ENCODE measurements around the gene CGB1.
"Not testable (repeated sequence)": the region's sequence is repeated elsewhere in the genome, so short reads cannot be mapped to it uniquely, and the experiment has no call there.

Gene CGB1

GRCh38 chr19:49036815-49037214 lies at the start of gene CGB1:
CGB1 (minus strand) TSS chr19:49036895; CDS start chr19:49036711, 184 bp downstream.
- POLR2A ChIA-PET; H3K4me3 ChIP-seq (ENCODE audit: low read depth, low read length); CTCF ChIA-PET; H3K27ac ChIP-seq (ENCODE audit: extremely low read depth, low read depth, low read length); H3K36me3 ChIP-seq (ENCODE audit: control insufficient read depth in 2 of 2, insufficient read depth in 1 of 2, low read length in 2 of 2); H3K9me3 ChIP-seq (ENCODE audit: control insufficient read depth, insufficient read depth, low read depth, low read length); H3K4me1 ChIP-seq (ENCODE audit: control insufficient read depth, insufficient read depth, low read length): not testable (repeated sequence)
- peak; percentile 73; the same call in 1 of the 2 replicates for TF ChIP-seq ZBTB6 (tag by site-specific recombination; IDR thresholded peaks at IDR 0.05)

DNA sequence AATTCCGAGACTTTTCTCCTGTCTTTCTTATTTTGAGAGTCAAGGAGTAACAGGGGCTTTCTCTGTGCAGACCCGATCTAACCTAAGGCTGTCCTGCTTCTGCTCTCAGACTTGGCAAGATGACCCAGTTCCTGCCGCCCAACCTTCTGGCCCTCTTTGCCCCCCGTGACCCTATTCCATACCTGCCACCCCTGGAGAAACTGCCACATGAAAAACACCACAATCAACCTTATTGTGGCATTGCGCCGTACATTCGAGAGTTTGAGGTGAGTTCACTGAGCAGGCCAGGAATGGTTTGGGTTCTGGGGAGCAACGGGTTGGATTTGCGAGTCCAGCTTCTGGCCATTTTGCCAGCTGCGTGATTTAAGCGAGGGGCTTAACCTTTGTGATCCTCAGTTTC lies 49.6 kb upstream of the CGB1 start:
- POLR2A ChIA-PET = interaction anchor here (0.6 to 1.2 kb wide), 3 partner anchors 9 to 93 kb away, joined by 3 read pairs; partner anchors contain the start of genes GYS1 and RUVBL2

GRCh38 chr19:49085868-49086232 lies 49.2 kb upstream of the CGB1 start:
- H3K9me3 ChIP-seq (ENCODE audit: control insufficient read depth, insufficient read depth, low read depth, low read length) = no peaks in the 10 kb centered on the region
- ChIA-PET CTCF (interaction anchor here (0.6 to 4.0 kb wide), 3 partner anchors 12 to 38 kb away, joined by 3 to 36 read pairs (median 4); no protein-coding TSS in a partner anchor), POLR2A (interaction anchor here (0.6 to 1.2 kb wide), 3 partner anchors 10 to 92 kb away, joined by 3 read pairs; partner anchors contain the start of genes GYS1 and RUVBL2)
- peaks cover 5% of the 10 kb centered on the region; the same call in 1 of the 2 replicates for H3K4me1 ChIP-seq (ENCODE audit: control insufficient read depth, insufficient read depth, low read length)
- peak overlapping the region; percentile 89 for H3K4me3 ChIP-seq (ENCODE audit: low read depth, low read length)
- TF ChIP-seq ZNF133 (tag by site-specific recombination; IDR thresholded peaks at IDR 0.05) (0 out of 2 replicates have a peak, but pooled peaks have one; percentile 6), ZNF629 (tag by site-specific recombination; IDR thresholded peaks at IDR 0.05) (no peak)
- H3K27ac ChIP-seq (ENCODE audit: extremely low read depth, low read depth, low read length) = peak overlapping the region; percentile 92
- peaks cover 42 to 45% of the 10 kb centered on the region in 2 experiments for H3K36me3 ChIP-seq (ENCODE audit: control insufficient read depth in 2 of 2, insufficient read depth in 1 of 2, low read length in 2 of 2)

More for the DNA sequence above, 49.6 kb upstream of the CGB1 start:
- Histone ChIP-seq H3K4me3 (ENCODE audit: low read depth, low read length) (peak overlapping the region; percentile 89), H3K27ac (ENCODE audit: extremely low read depth, low read depth, low read length) (peak overlapping the region; percentile 92), H3K9me3 (ENCODE audit: control insufficient read depth, insufficient read depth, low read depth, low read length) (no peaks in the 10 kb centered on the region), H3K4me1 (ENCODE audit: control insufficient read depth, insufficient read depth, low read length) (peaks cover 5% of the 10 kb centered on the region; the same call in 1 of the 2 replicates), H3K36me3 (ENCODE audit: control insufficient read depth in 2 of 2, insufficient read depth in 1 of 2, low read length in 2 of 2) (peaks cover 47 to 50% of the 10 kb centered on the region in 2 experiments)
- TF ChIP-seq SP2 (tag by site-specific recombination; IDR thresholded peaks at IDR 0.05) = no peak
- no peak for TF ChIP-seq RBAK (tag by site-specific recombination; IDR thresholded peaks at IDR 0.05)
- no peak for TF ChIP-seq MZF1 (tag by site-specific recombination; IDR thresholded peaks at IDR 0.05; ENCODE audit: borderline replicate concordance)
- no peak for TF ChIP-seq ZNF843 (tag by site-specific recombination; IDR thresholded peaks at IDR 0.05)
- TF ChIP-seq ZNF140 (tag by site-specific recombination; IDR thresholded peaks at IDR 0.05) = no peak
- TF ChIP-seq HIC1 (tag by site-specific recombination; IDR thresholded peaks at IDR 0.05) = no peak
- no peak for TF ChIP-seq ZNF248 (tag by site-specific recombination; IDR thresholded peaks at IDR 0.05)
- no peak for TF ChIP-seq SP7 (tag by site-specific recombination; IDR thresholded peaks at IDR 0.05)
- TF ChIP-seq ELK4 (IDR thresholded peaks at IDR 0.05; ENCODE audit: borderline replicate concordance, low read depth, low read length) = no peak
- no peak for TF ChIP-seq YY1 (tag by site-specific recombination; IDR thresholded peaks at IDR 0.05)
- TF ChIP-seq, protein P1, sequence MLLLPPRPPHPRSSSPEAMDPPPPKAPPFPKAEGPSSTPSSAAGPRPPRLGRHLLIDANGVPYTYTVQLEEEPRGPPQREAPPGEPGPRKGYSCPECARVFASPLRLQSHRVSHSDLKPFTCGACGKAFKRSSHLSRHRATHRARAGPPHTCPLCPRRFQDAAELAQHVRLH (tag by site-specific recombination; IDR thresholded peaks at IDR 0.05) = no peak
- TF ChIP-seq, protein P2, sequence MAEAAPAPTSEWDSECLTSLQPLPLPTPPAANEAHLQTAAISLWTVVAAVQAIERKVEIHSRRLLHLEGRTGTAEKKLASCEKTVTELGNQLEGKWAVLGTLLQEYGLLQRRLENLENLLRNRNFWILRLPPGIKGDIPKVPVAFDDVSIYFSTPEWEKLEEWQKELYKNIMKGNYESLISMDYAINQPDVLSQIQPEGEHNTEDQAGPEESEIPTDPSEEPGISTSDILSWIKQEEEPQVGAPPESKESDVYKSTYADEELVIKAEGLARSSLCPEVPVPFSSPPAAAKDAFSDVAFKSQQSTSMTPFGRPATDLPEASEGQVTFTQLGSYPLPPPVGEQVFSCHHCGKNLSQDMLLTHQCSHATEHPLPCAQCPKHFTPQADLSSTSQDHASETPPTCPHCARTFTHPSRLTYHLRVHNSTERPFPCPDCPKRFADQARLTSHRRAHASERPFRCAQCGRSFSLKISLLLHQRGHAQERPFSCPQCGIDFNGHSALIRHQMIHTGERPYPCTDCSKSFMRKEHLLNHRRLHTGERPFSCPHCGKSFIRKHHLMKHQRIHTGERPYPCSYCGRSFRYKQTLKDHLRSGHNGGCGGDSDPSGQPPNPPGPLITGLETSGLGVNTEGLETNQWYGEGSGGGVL (tag by site-specific recombination; IDR thresholded peaks at IDR 0.05) = no peak
- no peak for TF ChIP-seq SCRT2 (tag by site-specific recombination; IDR thresholded peaks at IDR 0.05)
- CTCF ChIA-PET = interaction anchor here (0.6 to 4.0 kb wide), 5 partner anchors 11 to 60 kb away, joined by 3 to 36 read pairs (median 4); no protein-coding TSS in a partner anchor
